Measurements from ENCODE around the gene SGSM2. TPM values are rescaled to one million over a fixed set of nuclear protein-coding genes. Genes with fewer than 3 reads are reported as not detected.

The SGSM2 gene
- total and polyA plus RNA-seq, 2 of the 8 experiments (the other 6 are each of a cell fraction or from before 2014, with no cell fraction given), result 44.5 to 77.7 TPM

DNA sequence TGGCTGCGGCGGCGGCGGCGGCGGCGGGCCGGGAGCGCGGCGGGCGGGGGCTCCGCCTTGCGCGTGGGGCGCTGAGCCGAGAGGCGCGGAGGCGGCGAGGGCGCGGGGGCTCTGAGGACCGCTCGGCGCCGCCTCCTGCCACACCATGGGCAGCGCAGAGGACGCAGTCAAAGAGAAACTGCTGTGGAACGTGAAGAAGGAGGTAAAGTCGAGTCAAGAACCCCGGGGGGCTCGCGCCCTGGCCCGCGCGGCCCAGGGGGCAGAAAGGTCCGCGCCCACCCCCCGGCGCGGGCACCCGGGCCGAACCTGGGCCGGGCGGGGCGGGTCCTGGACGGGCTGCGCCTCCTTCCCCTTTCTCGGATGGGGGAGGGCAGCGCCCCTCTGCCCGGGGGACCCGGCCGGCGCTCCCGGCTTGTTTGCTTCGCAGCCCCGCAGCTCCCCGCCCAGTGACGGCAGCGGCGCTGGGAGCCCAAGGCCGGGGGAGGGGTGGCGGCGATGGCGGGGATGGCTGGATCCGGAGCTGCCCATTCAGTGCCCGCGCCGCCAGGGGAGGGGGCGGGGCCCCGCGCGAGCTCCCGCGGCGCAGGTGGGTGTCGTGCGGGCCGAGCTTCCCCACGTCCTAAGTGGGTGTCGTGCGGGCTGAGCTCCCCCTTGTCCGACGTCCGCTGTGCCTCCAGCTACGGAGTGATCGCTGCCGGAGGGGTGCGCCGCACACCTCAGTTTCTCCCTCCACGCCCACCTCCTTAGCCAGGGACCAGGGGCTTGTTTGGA, 428 bp downstream of the SGSM2 start:
- Histone ChIP-seq H3K36me3 (ENCODE audit: control insufficient read depth in 2 of 4, insufficient read depth in 4 of 4, low read length in 3 of 4) (peaks cover 23 to 32% (median 26%) of the 10 kb centered on the region in 4 experiments), H3K56ac (replicated peaks; ENCODE audit: insufficient read length, low read depth, low read length) (no peak overlapping the region), H3K27me3 (replicated peaks in 1 of 4; ENCODE audit: control insufficient read depth in 3 of 4, extremely low read depth in 1 of 4, insufficient read depth in 3 of 4, low read length in 3 of 4) (no peaks in the 10 kb centered on the region), H3K9ac (replicated peaks in 1 of 4; ENCODE audit: extremely low read depth in 1 of 4, low read depth in 3 of 4, low read length in 3 of 4) (peak overlapping the region; percentile 9 to 74 (median 28); a peak in 6 of 7 replicates), H3K4me1 (replicated peaks in 1 of 4; ENCODE audit: control insufficient read depth in 3 of 4, insufficient read depth in 4 of 4, low read length in 3 of 4) (peaks cover 3 to 30% (median 13%) of the 10 kb centered on the region in 4 experiments; a peak in 6 of 7 replicates), H2BK120ac (replicated peaks; ENCODE audit: low read depth, low read length) (no peak overlapping the region), H3K23ac (ENCODE audit: insufficient read length) (no peak overlapping the region), H4K5ac (ENCODE audit: insufficient read length, low read depth, low read length) (peak overlapping the region; percentile 15), H3K23me2 (ENCODE audit: low read depth, low read length) (peaks cover 20% of the 10 kb centered on the region), H3K4me2 (ENCODE audit: insufficient read depth in 1 of 2, low read depth in 2 of 2, low read length in 2 of 2) (peak overlapping the region; percentile 85 to 99), H2BK5ac (ENCODE audit: low read depth, low read length) (peak overlapping the region; percentile 66; the same call in 1 of the 2 replicates), H2AFZ (ENCODE audit: low read length) (no peak overlapping the region), H3K79me1 (ENCODE audit: low read depth, low read length) (peaks cover 5% of the 10 kb centered on the region), H3K14ac (ENCODE audit: insufficient read length) (no peak overlapping the region), H3K18ac (ENCODE audit: extremely low read depth, low read length) (peak overlapping the region; percentile 94; the same call in 1 of the 2 replicates), H2BK12ac (ENCODE audit: low read depth, low read length) (0 out of 2 replicates have a peak overlapping the region, but pooled peaks have one; percentile 60), H3K4ac (replicated peaks; ENCODE audit: insufficient read length, low read depth, low read length) (no peak overlapping the region), H2AK5ac (ENCODE audit: low read depth, low read length) (no peak overlapping the region), H4K91ac (replicated peaks; ENCODE audit: insufficient read length, low read length) (no peak overlapping the region), H3K9me3 (ENCODE audit: insufficient read depth in 2 of 2, low read depth in 1 of 2, low read length in 1 of 2) (no peaks in the 10 kb centered on the region), H2BK15ac (ENCODE audit: low read length) (no peak overlapping the region), H2BK20ac (ENCODE audit: low read length) (no peak overlapping the region), H4K20me1 (replicated peaks in 1 of 2; ENCODE audit: control insufficient read depth in 1 of 2, insufficient read depth in 2 of 2, low read length in 2 of 2) (no peaks in the 10 kb centered on the region), H3K79me2 (ENCODE audit: control insufficient read depth in 1 of 2, insufficient read depth in 2 of 2, low read length in 2 of 2) (peaks cover 0 to 41% of the 10 kb centered on the region in 2 experiments; a peak in 2 of 4 replicates), H4K8ac (ENCODE audit: extremely low read depth, insufficient read depth, low read length) (peak overlapping the region; percentile 9; the same call in 1 of the 2 replicates), H3K27ac (ENCODE audit: low read depth, low read length) (no peak overlapping the region), H3K4me3 (ENCODE audit: extremely low read depth in 1 of 4, insufficient read depth in 2 of 4, low read depth in 3 of 4, low read length in 4 of 4) (peak overlapping the region; percentile 65 to 96 (median 82))
- ChIA-PET CTCF (ENCODE audit: partially characterized antibody) (interaction anchor here (1.3 to 8.2 kb wide), 7 partner anchors 10 to 285 kb away, joined by 3 to 69 read pairs (median 14); no protein-coding TSS in a partner anchor), POLR2A (ENCODE audit: partially characterized antibody) (interaction anchor here (0.8 to 11.4 kb wide), 12 partner anchors 8 to 63 kb away, joined by 3 to 230 read pairs (median 4); partner anchors contain the start of genes MNT, SMG6 and SRR)
- WGBS, 2 experiments (ENCODE audit: extremely low coverage in 1 of 2, insufficient coverage in 1 of 2, insufficient read length in 1 of 2, insufficient replicate concordance in 2 of 2, low coverage in 1 of 2, low lambda C conversion rate in 2 of 2, missing lambda C conversion rate in 1 of 2), result 1% methylated on average over 45 of the region's 92 CpGs; no CpG with 5 or more reads in 1 of the 2 experiments
- DNase-seq (ENCODE audit: low read depth in 1 of 2, low spot score in 2 of 2) (peak in 1 of 2 experiments; percentile 80), FAIRE-seq (no peak)
- no peak for TF ChIP-seq TBP (IDR thresholded peaks at IDR 0.05; ENCODE audit: low read depth, low read length)
- peak; percentile 33 for TF ChIP-seq ASH2L (IDR thresholded peaks at IDR 0.05; ENCODE audit: low read length)
- TF ChIP-seq YY1 (IDR thresholded peaks at IDR 0.05; ENCODE audit: low read depth, low read length), result no peak
- TF ChIP-seq TAF1 (IDR thresholded peaks at IDR 0.05; ENCODE audit: low read depth, low read length), result 0 out of 2 replicates have a peak, but pooled peaks have one; percentile 7
- peak; percentile 37; the same call in 1 of the 2 replicates for TF ChIP-seq MAX (IDR thresholded peaks at IDR 0.05)
- no peak; a peak in 1 of 4 replicates for TF ChIP-seq RAD21 (IDR thresholded peaks at IDR 0.05 in 1 of 2, conservative IDR thresholded peaks at IDR 0.05 in 1 of 2; ENCODE audit: low read depth in 2 of 2, low read length in 2 of 2)
- TF ChIP-seq SIN3A (conservative IDR thresholded peaks at IDR 0.05 in 1 of 2, IDR thresholded peaks at IDR 0.05 in 1 of 2; ENCODE audit: low read depth in 1 of 2, low read length in 2 of 2), result peak in 1 of 2 experiments; percentile 67; a peak in 1 of 4 replicates
- peak; percentile 73 for TF ChIP-seq KDM4A (IDR thresholded peaks at IDR 0.05; ENCODE audit: low read depth, low read length, severe bottlenecking)
- no peak for TF ChIP-seq SUZ12 (IDR thresholded peaks at IDR 0.05; ENCODE audit: low read length)
- peak; percentile 52 for TF ChIP-seq HDAC6 (IDR thresholded peaks at IDR 0.05; ENCODE audit: low read depth, low read length)

Measured in H1 (cell line).